Adrenal gland (tissue), 12 donors: ENCODE results near the gene AHRR. TPM values are rescaled to one million over a fixed set of nuclear protein-coding genes. Genes with fewer than 3 reads are reported as not detected.

Source experiments
- DNase-seq, 7 donors: peaks; one replicate each; pipeline ENCODE4 v3.0.0-alpha.2; 2019 to 2020
- H3K27ac ChIP-seq, 5 donors: fragments of 200-600 bp; sonication (generic) in 4 of 5; 1 replicate in 3 of 5; 2 replicates in 2 of 5; pipeline versions ENCODE4 v1.5.1 to v1.8.0; 2016 to 2020; ENCODE audit warnings: mild to moderate bottlenecking in 1 of 5
- H3K27me3 ChIP-seq: fragments of 200-600 bp; 2 replicates; pipeline ENCODE4 v1.8.0; 2021
- H3K36me3 ChIP-seq, 2 donors: fragments of 200-600 bp; replicated peaks in 1 of 2; 1 replicate in 1 of 2; 2 replicates in 1 of 2; pipeline versions ENCODE4 v1.5.1 to v1.8.0; 2018 to 2022
- H3K4me1 ChIP-seq, 2 donors: fragments of 200-600 bp; replicated peaks in 1 of 2; 1 replicate in 1 of 2; 2 replicates in 1 of 2; pipeline versions ENCODE4 v1.5.1 to v1.8.0; 2018 to 2021
- H3K4me3 ChIP-seq, 4 donors: fragments of 200-600 bp; sonication (generic) in 3 of 4; one replicate each; pipeline ENCODE4 v1.5.1; 2016 to 2018
- H3K9me3 ChIP-seq, 3 donors: fragments of 200-600 bp; sonication (generic) in 1 of 3; replicated peaks in 1 of 3; 1 replicate in 2 of 3; 2 replicates in 1 of 3; pipeline versions ENCODE4 v1.5.1 to v1.8.0; 2016 to 2021
- CTCF ChIP-seq, 6 experiments: fragments of 450-650 bp in 4 of 6; fragments of 200-600 bp in 2 of 6; sonication (generic) in 1 of 6; IDR thresholded peaks; 1 replicate in 5 of 6; 2 replicates in 1 of 6; pipeline versions ENCODE4 v1.5.1 to v1.8.0; 2016 to 2021; ENCODE audit warnings: antibody characterized with exemption in 6 of 6, mild to moderate bottlenecking in 2 of 6, moderate library complexity in 1 of 6
- POLR2A ChIP-seq, 2 donors: fragments of 450-650 bp; IDR thresholded peaks; one replicate each; pipeline ENCODE4 v1.6.1; 2017; ENCODE audit warnings: antibody characterized with exemption in 2 of 2, mild to moderate bottlenecking in 2 of 2, moderate library complexity in 1 of 2
- WGBS, 4 donors: extraction: QIAGEN DNeasy Blood & Tissue Kit in 2 of 4; methylation state at CpG; one replicate each; pipeline versions ENCODE4 v1.1.5 to v1.1.7; 2013 to 2017; 5-methylcytosine and 5-hydroxymethylcytosine counted together
- intact Hi-C, 2 donors: fragments of 100-400 bp; cut with DNase I; formaldehyde crosslinking; loops; one replicate each; pipeline versions ENCODE4 v1.14.1 to v1.15.0; 2022 to 2023
- polyA plus RNA-seq, 3 donors: library from polyadenylated mRNA; stranded (reverse); fragments of 200-250 nt in 2 of 3; fragments of 350-450 nt in 1 of 3; fragmentation: Illumina TruSeq in 1 of 3; extraction: RNeasy Lipid Tissue Mini Kit (QIAGEN cat#74804) in 1 of 3; gene quantifications; one replicate each; pipeline ENCODE4 v1.2.3, GENCODE V29; 2013 to 2014
- total RNA-seq, 9 donors: library from RNA; depleted of rRNA in 4 of 9; stranded (reverse); fragments of >200 nt in 4 of 9; fragments of 120-200 nt in 1 of 9; fragmentation: NEBNext Ultra II Directional in 1 of 9; extraction: Animal tissue kit (Norgen Biotek cat#: 25700) in 1 of 9; gene quantifications; one replicate each; pipeline versions ENCODE4 v1.1.0 to v1.2.4, GENCODE V29; 2013 to 2023
- donor health status: healthy with polysubstance abuse.
- donor health status: Bipolar disorder and iron deficiency.
- donor health status: DM: yes; HTN: yes; CAD: no.
- donor health status: DM: no; HTN: no; CAD: no.
- donor health status: DM: no; HTN: no; CAD: no.
- donor health status: DM: yes; HTN: yes; CAD: no.

The AHRR gene
- total and polyA plus RNA-seq, 12 donors: 0.17 to 3.6 (median 0.99) TPM

- H3K27ac ChIP-seq: no peak overlapping the region
- DNase-seq: no peak
- TF ChIP-seq CTCF (IDR thresholded peaks at IDR 0.05) (no peak), POLR2A (IDR thresholded peaks at IDR 0.05) (no peak)
- intact Hi-C loops: loop anchor here in 1 of 2 donors (10.0 kb wide), 1 partner anchor 418 kb away; the partner anchor contains the start of genes BRD9 and TRIP13
- WGBS, 4 donors: 64 to 82% (median 76%) methylated on average over 13 to 19 of the region's 19 CpGs
- H3K27me3 ChIP-seq: peaks cover 34% of the 10 kb centered on the region
- no peaks in the 10 kb centered on the region for H3K36me3 ChIP-seq
- no peak overlapping the region for H3K4me3 ChIP-seq
- H3K9me3 ChIP-seq: no peaks in the 10 kb centered on the region
- peaks cover 7 to 9% of the 10 kb centered on the region in 2 donors for H3K4me1 ChIP-seq
These were observed 155.7 kb downstream of the AHRR start for GRCh38 chr5:477247-477646.

- Histone ChIP-seq H3K4me3 (no peak overlapping the region), H3K36me3 (no peaks in the 10 kb centered on the region), H3K4me1 (peaks cover 4% of the 10 kb centered on the region in 2 donors), H3K27me3 (peaks cover 40% of the 10 kb centered on the region), H3K27ac (no peak overlapping the region), H3K9me3 (no peaks in the 10 kb centered on the region)
- no peak for TF ChIP-seq CTCF (IDR thresholded peaks at IDR 0.05)
- TF ChIP-seq POLR2A (IDR thresholded peaks at IDR 0.05): no peak
- WGBS, 4 donors: 70 to 81% (median 75%) methylated on average over 4 to 13 of the region's 13 CpGs
- intact Hi-C loops: loop anchor here in 1 of 2 donors (10.0 kb wide), 1 partner anchor 417 kb away; the partner anchor contains the start of genes BRD9 and TRIP13
- DNase-seq: no peak
These were observed 156.4 kb downstream of the AHRR start for GRCh38 chr5:477871-478270.

GRCh38 chr5:478369-478981 is 157.0 kb downstream of the AHRR start:
- Histone ChIP-seq H3K9me3 (no peaks in the 10 kb centered on the region), H3K4me3 (no peak overlapping the region), H3K27me3 (peaks cover 46% of the 10 kb centered on the region), H3K36me3 (no peaks in the 10 kb centered on the region), H3K27ac (no peak overlapping the region), H3K4me1 (peaks cover 4% of the 10 kb centered on the region in 2 donors)
- 50 to 62% (median 57%) methylated on average over 9 to 17 of the region's 18 CpGs for WGBS, 4 donors
- no peak for DNase-seq
- TF ChIP-seq CTCF (IDR thresholded peaks at IDR 0.05) (no peak), POLR2A (IDR thresholded peaks at IDR 0.05) (no peak)
- intact Hi-C loops: loop anchor here in 1 of 2 donors (10.0 kb wide), 1 partner anchor 416 kb away; the partner anchor contains the start of genes BRD9 and TRIP13

- H3K36me3 ChIP-seq: no peaks in the 10 kb centered on the region
- peaks cover 50% of the 10 kb centered on the region for H3K27me3 ChIP-seq
- WGBS, 4 donors: 55 to 78% (median 67%) methylated on average over 4 to 18 of the region's 18 CpGs; no CpG with 5 or more reads in 1 of the 4 donors
- H3K9me3 ChIP-seq: no peaks in the 10 kb centered on the region
- no peak for DNase-seq
- intact Hi-C loops: loop anchor here in 1 of 2 donors (10.0 kb wide), 1 partner anchor 416 kb away; the partner anchor contains the start of genes BRD9 and TRIP13
- no peak overlapping the region for H3K27ac ChIP-seq
- TF ChIP-seq CTCF (IDR thresholded peaks at IDR 0.05): no peak
- TF ChIP-seq POLR2A (IDR thresholded peaks at IDR 0.05): no peak
- no peak overlapping the region for H3K4me3 ChIP-seq
- peaks cover 4% of the 10 kb centered on the region in 2 donors for H3K4me1 ChIP-seq
These were observed 157.5 kb downstream of the AHRR start for GRCh38 chr5:478982-479535.
